Bronchial epithelial cell (primary cell): ENCODE measurements around the gene DRD4. TPM values are rescaled to one million over a fixed set of nuclear protein-coding genes. Genes with fewer than 3 reads are reported as not detected.
A peak's percentile ranks its signal among the peaks of the same experiment; 100 is the strongest.

Experiments
- DNase-seq: peaks from one replicate; pipeline ENCODE4 v3.0.0-alpha.2; 2010; ENCODE audit warnings: low read depth
- FAIRE-seq: peaks from 2 replicates; lab custom pipeline; 2011; peaks lifted over from hg19 to GRCh38; lab: Jason Lieb, UNC
- H3K27me3 ChIP-seq: 2 replicates; pipeline ENCODE4 v1.5.1; 2011; ENCODE audit warnings: low read length; ENCODE audit not compliant: control insufficient read depth, insufficient read depth
- H3K36me3 ChIP-seq: 2 replicates; pipeline ENCODE4 v1.5.1; 2011; ENCODE audit warnings: low read length; ENCODE audit not compliant: control insufficient read depth, insufficient read depth
- H3K4me3 ChIP-seq: 2 replicates; pipeline ENCODE4 v1.5.1; 2011; ENCODE audit warnings: mild to moderate bottlenecking, low read depth, low read length, control low read depth
- total RNA-seq: library from RNA; depleted of rRNA; stranded (reverse); fragments of >200 nt; gene quantifications from 2 replicates; pipeline ENCODE4 v1.2.1, GENCODE V29; 2014
- TF ChIP-seq, protein P1 (sequence below): IDR thresholded peaks from 2 replicates; pipeline ENCODE4 v1.5.1; 2011; ENCODE audit warnings: mild to moderate bottlenecking, moderate library complexity, low read length, control low read depth, inconsistent platforms; ENCODE audit not compliant: insufficient read depth, severe bottlenecking

DRD4 gene
- total RNA-seq, 1 donor from 2014 or later = not detected

- Histone ChIP-seq H3K27me3 (no peaks in the 10 kb centered on the region), H3K4me3 (no peak overlapping the region), H3K36me3 (peaks cover 49% of the 10 kb centered on the region)
- DNase-seq = no peak
- TF ChIP-seq, protein P1, sequence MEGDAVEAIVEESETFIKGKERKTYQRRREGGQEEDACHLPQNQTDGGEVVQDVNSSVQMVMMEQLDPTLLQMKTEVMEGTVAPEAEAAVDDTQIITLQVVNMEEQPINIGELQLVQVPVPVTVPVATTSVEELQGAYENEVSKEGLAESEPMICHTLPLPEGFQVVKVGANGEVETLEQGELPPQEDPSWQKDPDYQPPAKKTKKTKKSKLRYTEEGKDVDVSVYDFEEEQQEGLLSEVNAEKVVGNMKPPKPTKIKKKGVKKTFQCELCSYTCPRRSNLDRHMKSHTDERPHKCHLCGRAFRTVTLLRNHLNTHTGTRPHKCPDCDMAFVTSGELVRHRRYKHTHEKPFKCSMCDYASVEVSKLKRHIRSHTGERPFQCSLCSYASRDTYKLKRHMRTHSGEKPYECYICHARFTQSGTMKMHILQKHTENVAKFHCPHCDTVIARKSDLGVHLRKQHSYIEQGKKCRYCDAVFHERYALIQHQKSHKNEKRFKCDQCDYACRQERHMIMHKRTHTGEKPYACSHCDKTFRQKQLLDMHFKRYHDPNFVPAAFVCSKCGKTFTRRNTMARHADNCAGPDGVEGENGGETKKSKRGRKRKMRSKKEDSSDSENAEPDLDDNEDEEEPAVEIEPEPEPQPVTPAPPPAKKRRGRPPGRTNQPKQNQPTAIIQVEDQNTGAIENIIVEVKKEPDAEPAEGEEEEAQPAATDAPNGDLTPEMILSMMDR = no peak
- no peak for FAIRE-seq
Observed at GRCh38 chr11:611001-611996, 25.8 kb upstream of the DRD4 start.

DNA sequence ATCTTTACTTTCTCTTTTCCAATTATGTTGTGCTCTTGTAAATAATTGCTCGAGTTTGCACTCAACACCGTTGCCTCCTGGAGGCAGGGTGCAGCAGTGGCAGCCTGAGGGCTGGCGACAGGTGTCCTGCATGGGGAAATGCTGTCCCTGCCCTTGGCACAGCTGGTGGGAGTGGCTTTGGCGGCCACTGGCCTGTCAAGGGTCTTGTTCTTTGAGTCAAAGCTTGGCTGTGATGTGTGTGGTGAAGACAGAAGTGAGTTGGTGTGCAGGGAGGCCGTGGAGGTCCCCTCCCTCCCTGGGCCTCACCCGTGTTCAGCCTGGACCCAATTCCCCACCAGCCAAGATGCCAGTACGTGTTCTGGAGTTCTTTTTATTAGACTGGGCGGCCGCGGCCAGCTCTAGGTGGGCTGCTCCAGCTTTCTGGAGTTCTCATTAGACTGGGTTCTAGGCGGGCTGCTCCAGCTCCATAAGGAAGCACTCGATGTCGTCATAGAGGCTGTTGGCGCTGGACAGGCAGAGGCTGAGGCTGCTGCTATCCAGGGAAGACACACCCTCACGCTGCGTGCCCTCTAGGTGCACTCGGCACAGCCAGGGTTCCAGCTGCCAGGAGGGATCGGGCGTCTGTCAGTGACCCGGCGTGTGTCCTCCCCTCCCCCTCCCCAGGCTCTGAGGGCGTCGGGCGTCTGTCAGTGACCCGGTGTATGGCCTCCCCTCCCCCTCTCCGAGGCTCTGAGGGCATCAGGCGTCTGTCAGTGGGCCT lies 24.7 kb upstream of the DRD4 start:
- Histone ChIP-seq H3K4me3 (no peak overlapping the region), H3K27me3 (no peaks in the 10 kb centered on the region), H3K36me3 (peaks cover 45% of the 10 kb centered on the region)
- TF ChIP-seq, protein P1 = peak; percentile 31
- no peak for DNase-seq
- no peak for FAIRE-seq

DNA sequence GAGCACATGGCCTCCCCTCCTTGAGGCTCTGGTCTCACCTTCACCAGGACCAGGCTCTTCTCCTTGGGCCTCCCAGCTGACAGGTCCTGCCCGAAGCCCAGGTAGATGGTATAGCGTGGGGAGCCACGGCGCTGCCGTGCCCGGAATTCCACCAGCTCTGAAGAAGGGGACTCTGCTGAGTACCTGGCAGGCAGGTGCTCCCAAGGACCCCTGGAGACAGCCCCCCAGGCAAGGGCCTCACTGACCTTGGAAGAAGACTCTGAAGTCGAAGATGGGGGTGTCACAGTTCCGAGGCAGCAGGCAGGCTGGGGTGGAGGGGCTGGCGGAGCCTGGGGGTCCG lies 24.1 kb upstream of the DRD4 start:
- FAIRE-seq (no peak), DNase-seq (no peak)
- no peak overlapping the region for H3K4me3 ChIP-seq
- H3K27me3 ChIP-seq = no peaks in the 10 kb centered on the region
- TF ChIP-seq, protein P1 = no peak
- peaks cover 42% of the 10 kb centered on the region for H3K36me3 ChIP-seq

GRCh38 chr11:613369-613968 lies 23.6 kb upstream of the DRD4 start:
- H3K27me3 ChIP-seq = no peaks in the 10 kb centered on the region
- TF ChIP-seq, protein P1 = no peak
- H3K4me3 ChIP-seq = no peak overlapping the region
- peaks cover 38% of the 10 kb centered on the region for H3K36me3 ChIP-seq
- FAIRE-seq (no peak), DNase-seq (peak; percentile 54)

DNA sequence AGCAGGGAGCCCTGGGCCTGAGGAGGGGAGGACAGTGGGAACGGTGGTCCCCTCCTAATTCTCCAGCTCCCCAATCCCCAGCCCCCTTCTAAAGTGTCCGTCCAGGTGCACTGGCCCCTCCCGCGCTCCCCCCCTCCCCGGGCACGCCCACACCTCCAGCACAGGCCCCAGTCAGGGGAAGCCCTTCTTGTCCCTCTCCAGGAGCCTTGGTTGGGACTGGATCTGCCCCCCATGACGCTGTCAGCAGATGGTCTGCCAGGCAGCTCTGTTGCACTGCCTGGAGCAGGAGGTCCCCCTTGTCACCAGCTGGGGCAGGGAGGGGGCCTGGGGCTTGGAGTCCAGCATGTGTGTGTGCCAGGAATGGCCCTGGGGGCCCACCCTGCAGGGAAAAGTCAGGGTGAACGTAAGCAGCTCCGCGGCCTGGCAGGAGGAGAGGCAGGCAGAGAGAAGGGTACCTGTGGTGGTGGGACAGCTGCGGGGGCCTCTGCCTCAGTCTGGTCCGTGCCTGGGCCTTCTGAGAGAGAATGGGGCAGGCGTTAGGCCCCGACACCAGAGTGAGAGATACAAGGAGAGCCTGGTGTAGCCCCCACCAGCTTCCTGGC lies 22.9 kb upstream of the DRD4 start:
- Histone ChIP-seq H3K36me3 (peaks cover 32% of the 10 kb centered on the region), H3K4me3 (no peak overlapping the region), H3K27me3 (no peaks in the 10 kb centered on the region)
- TF ChIP-seq, protein P1 = no peak
- DNase-seq (no peak), FAIRE-seq (no peak)
